ENCODE data around the gene PICK1. TPM values are rescaled to one million over a fixed set of nuclear protein-coding genes. Genes with fewer than 3 reads are reported as not detected.

PICK1 gene
- total and polyA plus RNA-seq, 2 of the 13 experiments (the other 11 are each of a cell fraction or from before 2014, with no cell fraction given): 19.3 to 25.3 TPM

GRCh38 chr22:38072322-38073149 lies 15.3 kb downstream of the PICK1 start:
- Histone ChIP-seq H3K27ac (ENCODE audit: extremely low read length, insufficient read depth, low read length) (no peak overlapping the region), H3K4me1 (ENCODE audit: insufficient read depth, low read length) (0 out of 2 replicates have a peak, but pooled peaks cover 4% of the 10 kb centered on the region), H3K9ac (ENCODE audit: insufficient read depth, low read depth, low read length) (no peak overlapping the region), H3K9me3 (ENCODE audit: low read length) (no peaks in the 10 kb centered on the region), H2AFZ (ENCODE audit: low read length) (no peak overlapping the region), H3K27me3 (ENCODE audit: control insufficient read depth in 1 of 2, insufficient read depth in 2 of 2, low read length in 2 of 2) (no peaks in the 10 kb centered on the region), H3K4me3 (replicated peaks in 1 of 3; ENCODE audit: insufficient read depth in 1 of 3, low read depth in 2 of 3, low read length in 3 of 3) (no peak overlapping the region), H3K79me2 (ENCODE audit: insufficient read depth, low read length) (no peaks in the 10 kb centered on the region), H3K4me2 (ENCODE audit: low read depth, low read length) (no peak overlapping the region), H4K20me1 (ENCODE audit: insufficient read depth, low read length) (no peaks in the 10 kb centered on the region), H3K36me3 (replicated peaks in 1 of 2; ENCODE audit: control insufficient read depth in 1 of 2, insufficient read depth in 2 of 2, low read length in 2 of 2) (peaks cover 14 to 27% of the 10 kb centered on the region in 2 experiments)
- ATAC-seq (no peak), FAIRE-seq (no peak), DNase-seq (ENCODE audit: low spot score) (no peak)
- TF ChIP-seq MED1 (CRISPR knock-in tag; IDR thresholded peaks at IDR 0.05) (no peak), TMF1 (CRISPR knock-in tag; IDR thresholded peaks at IDR 0.05; ENCODE audit: low read depth) (no peak), HNRNPL (IDR thresholded peaks at IDR 0.05; ENCODE audit: low read depth, low read length) (0 out of 2 replicates have a peak, but pooled peaks have one; percentile 35)
- POLR2A ChIA-PET: no interaction called here
- no TSS peak for BruUV-seq (replicated peaks)
- WGBS (ENCODE audit: low lambda C conversion rate): 98% methylated on average over 14 of the region's 25 CpGs
- CTCF ChIA-PET (ENCODE audit: low intra/inter-chr PET ratio, low total read pairs): no interaction called here
- intact Hi-C loops (cut with micrococcal nuclease; ENCODE audit: unreplicated experiment): no loop called here
- in situ Hi-C loops (cut with HindIII; ENCODE audit: extremely low pct_ligation_motif_present, low pct_unique_long_range_greater_than_20kb): no loop called here

DNA sequence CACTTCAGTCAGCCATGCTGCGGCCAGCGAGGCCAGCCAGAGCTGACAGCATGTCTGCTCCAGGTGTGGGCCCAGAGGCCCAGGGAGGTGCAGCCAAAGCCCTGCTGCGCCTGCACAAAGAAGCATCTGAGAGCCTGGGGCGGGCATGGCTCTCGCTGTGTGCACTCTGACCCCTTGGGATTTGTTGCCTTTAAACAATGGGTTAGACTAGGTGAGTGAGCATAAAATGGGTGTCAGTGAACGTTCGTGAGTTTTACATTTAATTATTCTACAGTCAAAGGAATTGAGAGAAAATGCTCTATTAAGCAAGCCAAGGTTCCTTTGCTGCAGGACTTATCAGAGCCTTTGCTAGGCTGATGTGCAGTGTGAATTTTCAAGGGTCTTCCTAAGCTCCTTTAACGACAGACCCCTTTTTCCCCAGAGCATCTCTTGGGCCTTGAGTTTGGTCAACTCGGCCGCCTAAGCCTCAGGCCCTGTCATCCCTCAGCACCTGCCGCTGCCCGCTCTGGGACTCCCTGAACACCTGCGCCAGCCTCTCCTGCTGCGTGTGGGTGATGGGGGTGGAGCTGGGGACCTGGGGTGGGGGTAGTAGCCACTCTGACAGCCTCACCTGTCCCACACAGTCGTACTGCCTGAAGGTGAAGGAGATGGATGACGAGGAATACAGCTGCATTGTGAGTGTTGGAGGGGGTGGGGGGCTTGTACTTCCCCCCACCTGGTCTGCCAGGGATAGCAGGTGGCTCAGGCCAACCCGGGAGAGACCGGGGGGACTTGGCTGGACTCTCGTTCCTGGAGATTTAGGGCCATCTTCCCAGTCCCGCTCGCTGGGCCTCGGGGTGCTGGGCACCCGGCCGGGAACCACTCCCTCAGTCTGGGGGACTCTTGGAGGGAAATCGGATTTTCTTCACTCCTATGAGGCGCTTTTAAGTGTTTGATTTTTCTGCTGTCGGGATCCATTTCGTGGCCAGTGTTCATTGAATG lies 16.2 kb downstream of the PICK1 start:
- FAIRE-seq: no peak
- BruUV-seq (replicated peaks): no TSS peak
- H3K4me3 ChIP-seq (replicated peaks in 1 of 3; ENCODE audit: insufficient read depth in 1 of 3, low read depth in 2 of 3, low read length in 3 of 3): no peak overlapping the region
- intact Hi-C loops (cut with micrococcal nuclease; ENCODE audit: unreplicated experiment): no loop called here
- 95% methylated on average over 26 of the region's 28 CpGs for WGBS (ENCODE audit: low lambda C conversion rate)
- H3K79me2 ChIP-seq (ENCODE audit: insufficient read depth, low read length): no peaks in the 10 kb centered on the region
- H3K9me3 ChIP-seq (ENCODE audit: low read length): no peaks in the 10 kb centered on the region
- DNase-seq (ENCODE audit: low spot score): no peak
- no peak overlapping the region for H2AFZ ChIP-seq (ENCODE audit: low read length)
- H3K9ac ChIP-seq (ENCODE audit: insufficient read depth, low read depth, low read length): no peak overlapping the region
- ATAC-seq: no peak
- ChIA-PET POLR2A (no interaction called here), CTCF (ENCODE audit: low intra/inter-chr PET ratio, low total read pairs) (no interaction called here)
- no peak overlapping the region for H3K27ac ChIP-seq (ENCODE audit: extremely low read length, insufficient read depth, low read length)
- in situ Hi-C loops (cut with HindIII; ENCODE audit: extremely low pct_ligation_motif_present, low pct_unique_long_range_greater_than_20kb): no loop called here
- H3K4me1 ChIP-seq (ENCODE audit: insufficient read depth, low read length): no peaks in the 10 kb centered on the region
- no peak overlapping the region for H3K4me2 ChIP-seq (ENCODE audit: low read depth, low read length)
- TF ChIP-seq ZNF563 (CRISPR knock-in tag; IDR thresholded peaks at IDR 0.05) (no peak), SALL2 (CRISPR knock-in tag; IDR thresholded peaks at IDR 0.05) (no peak), NBN (conservative IDR thresholded peaks at IDR 0.05) (no peak), ZEB1 (IDR thresholded peaks at IDR 0.05; ENCODE audit: insufficient replicate concordance, low read depth) (no peak), NFE2 (CRISPR knock-in tag; IDR thresholded peaks at IDR 0.05) (no peak), MXI1 (IDR thresholded peaks at IDR 0.05; ENCODE audit: borderline replicate concordance, low read depth, low read length) (no peak), RELA (CRISPR knock-in tag; IDR thresholded peaks at IDR 0.05) (no peak), ZMYM3 (CRISPR knock-in tag; IDR thresholded peaks at IDR 0.05) (no peak)
- TF ChIP-seq, protein P1, sequence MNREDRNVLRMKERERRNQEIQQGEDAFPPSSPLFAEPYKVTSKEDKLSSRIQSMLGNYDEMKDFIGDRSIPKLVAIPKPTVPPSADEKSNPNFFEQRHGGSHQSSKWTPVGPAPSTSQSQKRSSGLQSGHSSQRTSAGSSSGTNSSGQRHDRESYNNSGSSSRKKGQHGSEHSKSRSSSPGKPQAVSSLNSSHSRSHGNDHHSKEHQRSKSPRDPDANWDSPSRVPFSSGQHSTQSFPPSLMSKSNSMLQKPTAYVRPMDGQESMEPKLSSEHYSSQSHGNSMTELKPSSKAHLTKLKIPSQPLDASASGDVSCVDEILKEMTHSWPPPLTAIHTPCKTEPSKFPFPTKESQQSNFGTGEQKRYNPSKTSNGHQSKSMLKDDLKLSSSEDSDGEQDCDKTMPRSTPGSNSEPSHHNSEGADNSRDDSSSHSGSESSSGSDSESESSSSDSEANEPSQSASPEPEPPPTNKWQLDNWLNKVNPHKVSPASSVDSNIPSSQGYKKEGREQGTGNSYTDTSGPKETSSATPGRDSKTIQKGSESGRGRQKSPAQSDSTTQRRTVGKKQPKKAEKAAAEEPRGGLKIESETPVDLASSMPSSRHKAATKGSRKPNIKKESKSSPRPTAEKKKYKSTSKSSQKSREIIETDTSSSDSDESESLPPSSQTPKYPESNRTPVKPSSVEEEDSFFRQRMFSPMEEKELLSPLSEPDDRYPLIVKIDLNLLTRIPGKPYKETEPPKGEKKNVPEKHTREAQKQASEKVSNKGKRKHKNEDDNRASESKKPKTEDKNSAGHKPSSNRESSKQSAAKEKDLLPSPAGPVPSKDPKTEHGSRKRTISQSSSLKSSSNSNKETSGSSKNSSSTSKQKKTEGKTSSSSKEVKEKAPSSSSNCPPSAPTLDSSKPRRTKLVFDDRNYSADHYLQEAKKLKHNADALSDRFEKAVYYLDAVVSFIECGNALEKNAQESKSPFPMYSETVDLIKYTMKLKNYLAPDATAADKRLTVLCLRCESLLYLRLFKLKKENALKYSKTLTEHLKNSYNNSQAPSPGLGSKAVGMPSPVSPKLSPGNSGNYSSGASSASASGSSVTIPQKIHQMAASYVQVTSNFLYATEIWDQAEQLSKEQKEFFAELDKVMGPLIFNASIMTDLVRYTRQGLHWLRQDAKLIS (CRISPR knock-in tag; IDR thresholded peaks at IDR 0.05): no peak
- H4K20me1 ChIP-seq (ENCODE audit: insufficient read depth, low read length): no peaks in the 10 kb centered on the region
- no peaks in the 10 kb centered on the region for H3K27me3 ChIP-seq (ENCODE audit: control insufficient read depth in 1 of 2, insufficient read depth in 2 of 2, low read length in 2 of 2)
- peaks cover 10 to 22% of the 10 kb centered on the region in 2 experiments for H3K36me3 ChIP-seq (replicated peaks in 1 of 2; ENCODE audit: control insufficient read depth in 1 of 2, insufficient read depth in 2 of 2, low read length in 2 of 2)

Data from HepG2 (cell line).